H1 (cell line): ENCODE measurements around the gene CYP2E1. TPM values are rescaled to one million over a fixed set of nuclear protein-coding genes. Genes with fewer than 3 reads are reported as not detected.

ENCODE experiments used
- CTCF ChIA-PET: fragments of 300-600 bp; sonication (Branson Sonifier 250); formaldehyde crosslinking; loops from one replicate; lab custom pipeline; 2021; ENCODE audit not compliant: partially characterized antibody; lab: Charles Lee
- POLR2A ChIA-PET: fragments of 300-600 bp; sonication (Branson Sonifier 250); formaldehyde crosslinking; loops from one replicate; lab custom pipeline; 2021; ENCODE audit warnings: inconsistent platforms; ENCODE audit not compliant: partially characterized antibody; lab: Charles Lee
- DNase-seq, 2 experiments: peaks; one replicate each; pipeline versions ENCODE4 v3.0.0 to v3.0.0-alpha.2; 2010 to 2022; ENCODE audit warnings: low spot score in 2 of 2, low read depth in 1 of 2, mixed read lengths in 1 of 2
- FAIRE-seq: peaks from 2 replicates; lab custom pipeline; 2011; peaks lifted over from hg19 to GRCh38; lab: Jason Lieb, UNC
- H2AFZ ChIP-seq: 2 replicates; pipeline ENCODE4 v1.8.1; 2012; ENCODE audit warnings: low read length, inconsistent platforms
- H2AK5ac ChIP-seq: 2 replicates; pipeline ENCODE4 v1.6.1; 2013; ENCODE audit warnings: low read depth, low read length
- H2BK120ac ChIP-seq: replicated peaks from 2 replicates; pipeline ENCODE3; 2013; ENCODE audit warnings: low read depth, low read length, inconsistent platforms
- H2BK12ac ChIP-seq: 2 replicates; pipeline ENCODE4 v1.6.1; 2013; ENCODE audit warnings: low read depth, low read length
- H2BK15ac ChIP-seq: 2 replicates; pipeline ENCODE4 v1.6.1; 2013; ENCODE audit warnings: low read length
- H2BK20ac ChIP-seq: 2 replicates; pipeline ENCODE4 v1.6.1; 2013; ENCODE audit warnings: low read length
- H2BK5ac ChIP-seq: 2 replicates; pipeline ENCODE4 v1.6.1; 2013; ENCODE audit warnings: low read depth, low read length
- H3K14ac ChIP-seq: 2 replicates; pipeline ENCODE4 v1.6.1; 2013; ENCODE audit warnings: inconsistent platforms; ENCODE audit not compliant: insufficient read length
- H3K18ac ChIP-seq: 2 replicates; pipeline ENCODE4 v1.6.1; 2013; ENCODE audit warnings: low read length; ENCODE audit errors: extremely low read depth
- H3K23ac ChIP-seq: 2 replicates; pipeline ENCODE4 v1.6.1; 2013; ENCODE audit warnings: inconsistent platforms; ENCODE audit not compliant: insufficient read length
- H3K23me2 ChIP-seq: 2 replicates; pipeline ENCODE4 v1.6.1; 2013; ENCODE audit warnings: low read depth, low read length
- H3K27ac ChIP-seq: 2 replicates; pipeline ENCODE4 v1.6.1; 2011; ENCODE audit warnings: low read depth, low read length, inconsistent platforms
- H3K27me3 ChIP-seq, 4 experiments: replicated peaks in 1 of 4; 1 replicate in 1 of 4; 2 replicates in 3 of 4; pipeline versions ENCODE4 v1.6.1 to v1.8.1; 2011 to 2013; ENCODE audit warnings: low read length in 3 of 4, mild to moderate bottlenecking in 3 of 4, inconsistent platforms in 2 of 4, mixed read lengths in 2 of 4, moderate library complexity in 1 of 4; ENCODE audit not compliant: control insufficient read depth in 3 of 4, insufficient read depth in 3 of 4; ENCODE audit errors: extremely low read depth in 1 of 4
- H3K36me3 ChIP-seq, 4 experiments: 2 replicates each; pipeline versions ENCODE4 v1.6.1 to v1.8.1; 2011 to 2013; ENCODE audit warnings: mild to moderate bottlenecking in 4 of 4, low read length in 3 of 4, moderate library complexity in 2 of 4, control low read depth in 1 of 4, inconsistent platforms in 1 of 4; ENCODE audit not compliant: insufficient read depth in 4 of 4, control insufficient read depth in 2 of 4
- H3K4ac ChIP-seq: replicated peaks from 2 replicates; pipeline ENCODE3; 2013; ENCODE audit warnings: low read length, low read depth, mixed read lengths, inconsistent platforms; ENCODE audit not compliant: insufficient read length
- H3K4me1 ChIP-seq, 4 experiments: replicated peaks in 1 of 4; 1 replicate in 1 of 4; 2 replicates in 3 of 4; pipeline versions ENCODE4 v1.6.1 to v1.8.1; 2011 to 2013; ENCODE audit warnings: low read length in 3 of 4, inconsistent platforms in 2 of 4, mixed read lengths in 1 of 4; ENCODE audit not compliant: insufficient read depth in 4 of 4, control insufficient read depth in 3 of 4
- H3K4me2 ChIP-seq, 2 experiments: 2 replicates each; pipeline versions ENCODE4 v1.6.1 to v1.8.1; 2011 to 2013; ENCODE audit warnings: low read depth in 2 of 2, low read length in 2 of 2, control low read depth in 1 of 2, inconsistent platforms in 1 of 2, mild to moderate bottlenecking in 1 of 2; ENCODE audit not compliant: insufficient read depth in 1 of 2
- H3K4me3 ChIP-seq, 4 experiments: fragments of 200-600, 300-600 bp in 1 of 4; sonication (generic), shearing (Covaris generic), sonication (Bioruptor Twin) in 1 of 4; 2 replicates each; pipeline versions ENCODE4 v1.5.1 to v1.8.1; 2011 to 2016; ENCODE audit warnings: low read length in 4 of 4, low read depth in 3 of 4, control low read depth in 2 of 4, inconsistent platforms in 2 of 4, mild to moderate bottlenecking in 2 of 4, mixed read lengths in 1 of 4, moderate library complexity in 1 of 4; ENCODE audit not compliant: insufficient read depth in 2 of 4; ENCODE audit errors: extremely low read depth in 1 of 4
- H3K56ac ChIP-seq: replicated peaks from 2 replicates; pipeline ENCODE3; 2013; ENCODE audit warnings: low read depth, mild to moderate bottlenecking, mixed read lengths, low read length, inconsistent platforms; ENCODE audit not compliant: insufficient read length
- H3K79me1 ChIP-seq: 2 replicates; pipeline ENCODE4 v1.6.1; 2013; ENCODE audit warnings: low read depth, low read length, control low read depth
- H3K79me2 ChIP-seq, 2 experiments: 2 replicates each; pipeline versions ENCODE4 v1.6.1 to v1.8.1; 2012 to 2013; ENCODE audit warnings: low read length in 2 of 2, mild to moderate bottlenecking in 2 of 2, inconsistent platforms in 1 of 2; ENCODE audit not compliant: insufficient read depth in 2 of 2, control insufficient read depth in 1 of 2
- H3K9ac ChIP-seq, 4 experiments: replicated peaks in 1 of 4; 1 replicate in 1 of 4; 2 replicates in 3 of 4; pipeline versions ENCODE4 v1.6.1 to v1.8.1; 2011 to 2013; ENCODE audit warnings: low read depth in 3 of 4, low read length in 3 of 4, control low read depth in 2 of 4, mild to moderate bottlenecking in 2 of 4, moderate library complexity in 2 of 4, inconsistent platforms in 1 of 4; ENCODE audit errors: extremely low read depth in 1 of 4
- H3K9me3 ChIP-seq, 2 experiments: 2 replicates each; pipeline versions ENCODE4 v1.6.1 to v1.8.1; 2012 to 2013; ENCODE audit warnings: mild to moderate bottlenecking in 2 of 2, moderate library complexity in 2 of 2, control low read depth in 1 of 2, inconsistent platforms in 1 of 2, low read depth in 1 of 2, low read length in 1 of 2, mixed read lengths in 1 of 2; ENCODE audit not compliant: insufficient read depth in 2 of 2
- H4K20me1 ChIP-seq, 2 experiments: replicated peaks in 1 of 2; 2 replicates each; pipeline versions ENCODE3 to v1.8.1; 2011 to 2013; ENCODE audit warnings: inconsistent platforms in 2 of 2, low read length in 2 of 2, mild to moderate bottlenecking in 1 of 2; ENCODE audit not compliant: insufficient read depth in 2 of 2, control insufficient read depth in 1 of 2
- H4K5ac ChIP-seq: 2 replicates; pipeline ENCODE4 v1.6.1; 2013; ENCODE audit warnings: low read length, low read depth, mixed read lengths, inconsistent platforms; ENCODE audit not compliant: insufficient read length
- H4K8ac ChIP-seq: 2 replicates; pipeline ENCODE4 v1.8.0; 2013; ENCODE audit warnings: mild to moderate bottlenecking, moderate library complexity, low read length, inconsistent platforms; ENCODE audit not compliant: insufficient read depth; ENCODE audit errors: extremely low read depth
- H4K91ac ChIP-seq: replicated peaks from 2 replicates; pipeline ENCODE3; 2013; ENCODE audit warnings: low read length, mixed read lengths, inconsistent platforms; ENCODE audit not compliant: insufficient read length
- ATF3 ChIP-seq: IDR thresholded peaks from 2 replicates; pipeline ENCODE4 v1.6.1; 2011; ENCODE audit warnings: low read depth, mild to moderate bottlenecking, low read length; ENCODE audit not compliant: insufficient read depth
- CHD1 ChIP-seq: IDR thresholded peaks from 2 replicates; pipeline ENCODE4 v1.6.1; 2012; ENCODE audit warnings: low read depth, low read length, improper control_type of control experiment
- E2F6 ChIP-seq: IDR thresholded peaks from 2 replicates; pipeline ENCODE4 v1.6.1; 2012; ENCODE audit warnings: inconsistent platforms
- EGR1 ChIP-seq: IDR thresholded peaks from 2 replicates; pipeline ENCODE4 v1.6.1; 2011; ENCODE audit warnings: low read depth, low read length, borderline replicate concordance
- EP300 ChIP-seq, 2 experiments: IDR thresholded peaks; 1 replicate in 1 of 2; 2 replicates in 1 of 2; pipeline ENCODE4 v1.6.1; 2011 to 2012; ENCODE audit warnings: low read depth in 2 of 2, low read length in 2 of 2, mild to moderate bottlenecking in 2 of 2, borderline replicate concordance in 1 of 2, inconsistent platforms in 1 of 2, moderate library complexity in 1 of 2
- PHF8 ChIP-seq: fragments of 200-600 bp; sonication (generic); conservative IDR thresholded peaks from 2 replicates; pipeline ENCODE4 v1.7.1; 2012; ENCODE audit warnings: low read depth, mild to moderate bottlenecking, inconsistent platforms, low read length, moderate library complexity
- POLR2A ChIP-seq, 2 experiments: IDR thresholded peaks; 1 replicate in 1 of 2; 2 replicates in 1 of 2; pipeline ENCODE4 v1.6.1; 2011; ENCODE audit warnings: low read depth in 2 of 2, low read length in 2 of 2, mild to moderate bottlenecking in 2 of 2; ENCODE audit errors: control extremely low read depth in 1 of 2
- RFX5 ChIP-seq: IDR thresholded peaks from 2 replicates; pipeline ENCODE4 v1.6.1; 2011; ENCODE audit warnings: low read depth, low read length, improper control_type of control experiment, borderline replicate concordance
- SIN3A ChIP-seq, 2 experiments: IDR thresholded peaks in 1 of 2; conservative IDR thresholded peaks in 1 of 2; 2 replicates each; pipeline ENCODE4 v1.6.1; 2011 to 2012; ENCODE audit warnings: low read length in 2 of 2, improper control_type of control experiment in 1 of 2, low read depth in 1 of 2, mild to moderate bottlenecking in 1 of 2
- SIX5 ChIP-seq: IDR thresholded peaks from 2 replicates; pipeline ENCODE4 v1.6.1; 2011; ENCODE audit warnings: mild to moderate bottlenecking, low read depth, low read length
- SP2 ChIP-seq: IDR thresholded peaks from 2 replicates; pipeline ENCODE4 v1.6.1; 2012; ENCODE audit warnings: mild to moderate bottlenecking, low read length, inconsistent platforms
- TEAD4 ChIP-seq: IDR thresholded peaks from 2 replicates; pipeline ENCODE4 v1.6.1; 2012; ENCODE audit warnings: low read depth, low read length, inconsistent platforms, mixed read lengths
- USF2 ChIP-seq: IDR thresholded peaks from 2 replicates; pipeline ENCODE4 v1.6.1; 2011; ENCODE audit warnings: low read length, improper control_type of control experiment
- ZNF274 ChIP-seq: IDR thresholded peaks from 2 replicates; pipeline ENCODE4 v1.7.0; 2012; ENCODE audit warnings: low read length, borderline replicate concordance; ENCODE audit errors: extremely low read depth
- polyA plus RNA-seq, 7 experiments: library from polyadenylated mRNA; depleted of rRNA in 3 of 7; stranded (reverse) in 5 of 7; unstranded in 2 of 7; fragments of >200 nt in 5 of 7; fragments of 200-250 nt in 2 of 7; gene quantifications; 1 replicate in 5 of 7; 2 replicates in 1 of 7; 4 replicates in 1 of 7; pipeline versions ENCODE4 v1.2.1 to v1.2.3, GENCODE V29; 2011 to 2013; ENCODE audit warnings: missing spikeins in 2 of 7, mixed read lengths in 2 of 7
- total RNA-seq: library from RNA; stranded (reverse); fragmentation: NEBNext Ultra II Directional; extraction: Animal tissue kit (Norgen Biotek cat#: 25700); gene quantifications from 2 replicates; pipeline ENCODE4 v1.2.1, GENCODE V29; 2021

The CYP2E1 gene
- total and polyA plus RNA-seq, 2 of the 8 experiments (the other 6 are each of a cell fraction or from before 2014, with no cell fraction given): 0.11 TPM; not detected in 1

- H3K36me3 ChIP-seq: no peaks in the 10 kb centered on the region
- H2BK20ac ChIP-seq: no peak overlapping the region
- ChIA-PET CTCF (no interaction called here), POLR2A (no interaction called here)
- H3K4me3 ChIP-seq: no peak overlapping the region
- no peak overlapping the region for H4K91ac ChIP-seq
- FAIRE-seq (no peak), DNase-seq (no peak)
- no peak overlapping the region for H2BK12ac ChIP-seq
- no peaks in the 10 kb centered on the region for H3K27me3 ChIP-seq
- peaks cover 47 to 52% of the 10 kb centered on the region in 2 experiments for H3K9me3 ChIP-seq
- H2AFZ ChIP-seq: no peak overlapping the region
- no peaks in the 10 kb centered on the region for H3K79me2 ChIP-seq
- no peak overlapping the region for H2AK5ac ChIP-seq
- no peak overlapping the region for H2BK15ac ChIP-seq
- H3K23me2 ChIP-seq: no peaks in the 10 kb centered on the region
- H4K5ac ChIP-seq: no peak overlapping the region
- H3K56ac ChIP-seq: no peak overlapping the region
- no peaks in the 10 kb centered on the region for H4K20me1 ChIP-seq
- H3K4ac ChIP-seq: no peak overlapping the region
- H3K14ac ChIP-seq: no peak overlapping the region
- no peak overlapping the region for H2BK5ac ChIP-seq
- H3K4me2 ChIP-seq: no peak overlapping the region
- H4K8ac ChIP-seq: no peak overlapping the region
- no peak overlapping the region for H3K9ac ChIP-seq
- H3K79me1 ChIP-seq: no peaks in the 10 kb centered on the region
- no peak overlapping the region for H2BK120ac ChIP-seq
- no peak overlapping the region for H3K18ac ChIP-seq
- H3K23ac ChIP-seq: no peak overlapping the region
- H3K4me1 ChIP-seq: no peaks in the 10 kb centered on the region
- no peak overlapping the region for H3K27ac ChIP-seq
- TF ChIP-seq ATF3 (no peak), POLR2A (IDR thresholded peaks at IDR 0.05; ENCODE audit: control extremely low read depth in 1 of 2, low read depth in 2 of 2, low read length in 2 of 2) (no peak), ZNF274 (no peak), SIN3A (conservative IDR thresholded peaks at IDR 0.05 in 1 of 2, IDR thresholded peaks at IDR 0.05 in 1 of 2; ENCODE audit: low read depth in 1 of 2, low read length in 2 of 2) (no peak), SIX5 (no peak), EP300 (IDR thresholded peaks at IDR 0.05; ENCODE audit: borderline replicate concordance in 1 of 2, low read depth in 2 of 2, low read length in 2 of 2) (no peak), RFX5 (no peak), EGR1 (no peak), E2F6 (no peak), PHF8 (no peak), CHD1 (no peak), TEAD4 (no peak), SP2 (no peak), USF2 (no peak)
Observed at GRCh38 chr10:133488354-133488753, 38.8 kb upstream of the CYP2E1 start.
